ENCODE results near the gene SOHLH1.

SOHLH1 gene

GRCh38 chr9:135699440-135699839 lies at the start of gene SOHLH1:
TSS of gene SOHLH1 (minus strand) at chr9:135699481. CDS start at chr9:135699467, 14 bp downstream.
- no peak for DNase-seq

- no peak for DNase-seq
These were observed 49.4 kb upstream of the SOHLH1 start for GRCh38 chr9:135748676-135749075.

GRCh38 chr9:135747311-135747710 lies 48.0 kb upstream of the SOHLH1 start:
- DNase-seq: no peak

GRCh38 chr9:135746565-135746964 lies 47.3 kb upstream of the SOHLH1 start:
- DNase-seq: no peak

- DNase-seq: no peak
These were observed 46.5 kb upstream of the SOHLH1 start for GRCh38 chr9:135745686-135746324.

GRCh38 chr9:135745189-135745588 lies 45.9 kb upstream of the SOHLH1 start:
- DNase-seq: no peak

GRCh38 chr9:135744333-135745070 lies 45.2 kb upstream of the SOHLH1 start:
- no peak for DNase-seq

- DNase-seq: no peak
These were observed 44.5 kb upstream of the SOHLH1 start for GRCh38 chr9:135743546-135744332.

GRCh38 chr9:135743021-135743420 lies 43.7 kb upstream of the SOHLH1 start:
- DNase-seq: no peak

- DNase-seq: no peak
These were observed 42.3 kb upstream of the SOHLH1 start for GRCh38 chr9:135741276-135742219.

- DNase-seq: no peak
These were observed 40.3 kb upstream of the SOHLH1 start for GRCh38 chr9:135739271-135740220.

- DNase-seq: no peak
These were observed 38.7 kb upstream of the SOHLH1 start for GRCh38 chr9:135737840-135738521.

GRCh38 chr9:135736979-135737839 lies 37.9 kb upstream of the SOHLH1 start:
- DNase-seq: no peak

- DNase-seq: no peak
These were observed 37.1 kb upstream of the SOHLH1 start for GRCh38 chr9:135736272-135736978.

GRCh38 chr9:135734616-135735144 lies 35.4 kb upstream of the SOHLH1 start:
- DNase-seq: no peak

GRCh38 chr9:135732569-135733257 lies 33.4 kb upstream of the SOHLH1 start:
- no peak for DNase-seq

GRCh38 chr9:135731454-135731853 lies 32.2 kb upstream of the SOHLH1 start:
- no peak for DNase-seq

GRCh38 chr9:135729480-135729879 lies 30.2 kb upstream of the SOHLH1 start:
- no peak for DNase-seq
